A549 (cell line): ENCODE results near the gene KIF1B.

Experiments
- CHD2 ChIP-seq: fragments of 150-350 bp; IDR thresholded peaks from 2 replicates; pipeline ENCODE4 v1.6.1; 2014; ENCODE audit warnings: low read length; ENCODE audit not compliant: partially characterized antibody
- CTCF ChIP-seq: fragments of >200 bp; sonication (Bioruptor Twin); formaldehyde crosslinking; IDR thresholded peaks from 3 replicates; pipeline ENCODE4 v1.5.1; 2016
- EHMT2 ChIP-seq: fragments of 200-600 bp; sonication (generic); IDR thresholded peaks from 2 replicates; pipeline ENCODE4 v1.6.1; 2016; ENCODE audit warnings: antibody characterized with exemption, low read depth, mild to moderate bottlenecking, moderate library complexity
- FOSL2 ChIP-seq, 2 experiments: fragments of 450-650 bp in 1 of 2; fragments of >200 bp in 1 of 2; sonication (Bioruptor Twin) in 1 of 2; formaldehyde crosslinking; IDR thresholded peaks; 2 replicates each; pipeline versions ENCODE4 v1.5.0 to v1.6.1; 2016 to 2020; ENCODE audit warnings: mild to moderate bottlenecking in 1 of 2, moderate library complexity in 1 of 2
- JUNB ChIP-seq: fragments of >200 bp; sonication (Bioruptor Twin); formaldehyde crosslinking; IDR thresholded peaks from 2 replicates; pipeline ENCODE4 v1.6.1; 2016
- TF ChIP-seq, protein P1 (sequence below): fragments of 200-600 bp; sonication (generic); IDR thresholded peaks from 2 replicates; pipeline ENCODE4 v1.6.1; 2016; ENCODE audit warnings: antibody characterized with exemption, mild to moderate bottlenecking, moderate library complexity

DNA sequence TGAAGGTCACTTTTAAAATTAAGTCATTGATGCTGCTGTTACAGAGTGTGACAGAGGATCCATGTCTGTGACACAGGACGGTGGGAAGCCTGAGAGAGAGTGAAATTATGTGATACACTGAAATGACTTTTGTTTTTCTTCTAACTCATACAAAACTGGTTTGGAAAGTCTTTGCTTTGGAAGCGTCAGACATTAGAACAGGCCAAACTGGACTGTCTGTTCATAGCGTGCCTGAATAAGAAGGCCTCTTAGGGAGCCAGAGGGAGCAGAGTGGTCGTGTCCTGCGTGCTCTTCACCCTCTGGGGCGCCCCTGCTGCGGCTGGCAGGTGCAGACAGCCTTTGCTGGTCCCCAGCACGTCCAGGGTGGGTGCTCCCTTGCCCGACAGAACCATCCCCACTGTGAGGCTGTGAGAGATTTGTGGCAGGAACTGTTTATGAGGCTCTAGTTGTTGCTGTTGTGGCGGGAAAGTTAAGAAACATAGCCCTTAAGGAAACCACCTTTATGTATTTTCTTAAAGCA is 168.8 kb downstream of the KIF1B start:
- TF ChIP-seq CHD2 (no peak), CTCF (no peak), JUNB (no peak), FOSL2 (IDR thresholded peaks at IDR 0.05) (no peak), FOSL2 (CRISPR knock-in tag; IDR thresholded peaks at IDR 0.05) (no peak), EHMT2 (no peak)
- TF ChIP-seq, protein P1, sequence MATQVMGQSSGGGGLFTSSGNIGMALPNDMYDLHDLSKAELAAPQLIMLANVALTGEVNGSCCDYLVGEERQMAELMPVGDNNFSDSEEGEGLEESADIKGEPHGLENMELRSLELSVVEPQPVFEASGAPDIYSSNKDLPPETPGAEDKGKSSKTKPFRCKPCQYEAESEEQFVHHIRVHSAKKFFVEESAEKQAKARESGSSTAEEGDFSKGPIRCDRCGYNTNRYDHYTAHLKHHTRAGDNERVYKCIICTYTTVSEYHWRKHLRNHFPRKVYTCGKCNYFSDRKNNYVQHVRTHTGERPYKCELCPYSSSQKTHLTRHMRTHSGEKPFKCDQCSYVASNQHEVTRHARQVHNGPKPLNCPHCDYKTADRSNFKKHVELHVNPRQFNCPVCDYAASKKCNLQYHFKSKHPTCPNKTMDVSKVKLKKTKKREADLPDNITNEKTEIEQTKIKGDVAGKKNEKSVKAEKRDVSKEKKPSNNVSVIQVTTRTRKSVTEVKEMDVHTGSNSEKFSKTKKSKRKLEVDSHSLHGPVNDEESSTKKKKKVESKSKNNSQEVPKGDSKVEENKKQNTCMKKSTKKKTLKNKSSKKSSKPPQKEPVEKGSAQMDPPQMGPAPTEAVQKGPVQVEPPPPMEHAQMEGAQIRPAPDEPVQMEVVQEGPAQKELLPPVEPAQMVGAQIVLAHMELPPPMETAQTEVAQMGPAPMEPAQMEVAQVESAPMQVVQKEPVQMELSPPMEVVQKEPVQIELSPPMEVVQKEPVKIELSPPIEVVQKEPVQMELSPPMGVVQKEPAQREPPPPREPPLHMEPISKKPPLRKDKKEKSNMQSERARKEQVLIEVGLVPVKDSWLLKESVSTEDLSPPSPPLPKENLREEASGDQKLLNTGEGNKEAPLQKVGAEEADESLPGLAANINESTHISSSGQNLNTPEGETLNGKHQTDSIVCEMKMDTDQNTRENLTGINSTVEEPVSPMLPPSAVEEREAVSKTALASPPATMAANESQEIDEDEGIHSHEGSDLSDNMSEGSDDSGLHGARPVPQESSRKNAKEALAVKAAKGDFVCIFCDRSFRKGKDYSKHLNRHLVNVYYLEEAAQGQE, result no peak
